Tibial nerve (tissue), 4 donors: ENCODE measurements around the gene GALNT10.

Experiments used
- CTCF ChIP-seq, 5 experiments: fragments of 200-600 bp in 3 of 5; fragments of 450-650 bp in 2 of 5; sonication (generic) in 3 of 5; IDR thresholded peaks; one replicate each; pipeline ENCODE4 v1.5.1; 2016 to 2019; ENCODE audit warnings: antibody characterized with exemption in 5 of 5, mild to moderate bottlenecking in 3 of 5, moderate library complexity in 2 of 5
- EP300 ChIP-seq, 2 donors: sonication (generic); formaldehyde crosslinking; IDR thresholded peaks; one replicate each; pipeline ENCODE4 v1.6.1; 2017; ENCODE audit warnings: antibody characterized with exemption in 2 of 2, mild to moderate bottlenecking in 1 of 2

GRCh38 chr5:154311362-154311761, 120.8 kb downstream of the GALNT10 start:
- no peak for TF ChIP-seq CTCF (IDR thresholded peaks at IDR 0.05)
- no peak for TF ChIP-seq EP300 (IDR thresholded peaks at IDR 0.05)
